GM21528 (cell line): ENCODE measurements around the gene ENO2.
"Not testable (repeated sequence)": the region's sequence is repeated elsewhere in the genome, so short reads cannot be mapped to it uniquely, and the experiment has no call there.

Source experiments
- ATAC-seq: cut with Tn5 transposase; IDR thresholded peaks from one replicate; pipeline ENCODE4 v1.9.1; 2021; ENCODE audit warnings: mild to moderate bottlenecking, moderate library complexity; ENCODE audit not compliant: unreplicated experiment, low FRiP score

Gene ENO2

GRCh38 chr12:6914246-6914946, at the start of gene ENO2:
Gene ENO2 (plus strand): TSS chr12:6914580. CDS start chr12:6915833, 1,253 bp downstream.
- ATAC-seq: peak; percentile 58

- ATAC-seq: not testable (repeated sequence)
Observed at GRCh38 chr12:6865307-6865706, 49.1 kb upstream of the ENO2 start.

GRCh38 chr12:6866163-6866919, 48.0 kb upstream of the ENO2 start:
- no peak for ATAC-seq

DNA sequence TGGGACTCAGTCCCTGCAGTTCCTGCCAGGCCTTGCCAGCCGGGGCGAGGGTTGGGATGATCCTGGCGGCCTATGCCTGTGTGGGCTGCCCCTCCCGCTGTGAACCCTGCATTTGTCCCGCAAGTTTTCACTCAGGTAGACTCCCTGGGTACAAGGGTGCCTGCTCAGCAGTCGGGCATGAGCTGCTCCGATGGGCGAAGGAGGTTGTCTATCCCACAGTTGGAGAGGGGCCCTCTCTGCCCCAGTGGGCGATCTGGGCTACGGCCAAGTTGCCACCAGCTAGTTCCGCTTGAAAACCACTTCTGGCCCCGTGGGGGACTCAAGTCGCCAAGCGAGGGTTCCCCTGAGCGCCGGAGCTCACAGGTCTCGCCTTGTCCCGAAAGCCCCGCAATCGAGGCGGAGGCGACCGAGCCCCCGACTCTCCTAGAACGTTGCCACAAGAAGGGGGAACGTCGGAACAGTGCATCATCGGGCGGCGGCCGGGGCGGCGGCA, 47.4 kb upstream of the ENO2 start:
- peak; percentile 10 for ATAC-seq

DNA sequence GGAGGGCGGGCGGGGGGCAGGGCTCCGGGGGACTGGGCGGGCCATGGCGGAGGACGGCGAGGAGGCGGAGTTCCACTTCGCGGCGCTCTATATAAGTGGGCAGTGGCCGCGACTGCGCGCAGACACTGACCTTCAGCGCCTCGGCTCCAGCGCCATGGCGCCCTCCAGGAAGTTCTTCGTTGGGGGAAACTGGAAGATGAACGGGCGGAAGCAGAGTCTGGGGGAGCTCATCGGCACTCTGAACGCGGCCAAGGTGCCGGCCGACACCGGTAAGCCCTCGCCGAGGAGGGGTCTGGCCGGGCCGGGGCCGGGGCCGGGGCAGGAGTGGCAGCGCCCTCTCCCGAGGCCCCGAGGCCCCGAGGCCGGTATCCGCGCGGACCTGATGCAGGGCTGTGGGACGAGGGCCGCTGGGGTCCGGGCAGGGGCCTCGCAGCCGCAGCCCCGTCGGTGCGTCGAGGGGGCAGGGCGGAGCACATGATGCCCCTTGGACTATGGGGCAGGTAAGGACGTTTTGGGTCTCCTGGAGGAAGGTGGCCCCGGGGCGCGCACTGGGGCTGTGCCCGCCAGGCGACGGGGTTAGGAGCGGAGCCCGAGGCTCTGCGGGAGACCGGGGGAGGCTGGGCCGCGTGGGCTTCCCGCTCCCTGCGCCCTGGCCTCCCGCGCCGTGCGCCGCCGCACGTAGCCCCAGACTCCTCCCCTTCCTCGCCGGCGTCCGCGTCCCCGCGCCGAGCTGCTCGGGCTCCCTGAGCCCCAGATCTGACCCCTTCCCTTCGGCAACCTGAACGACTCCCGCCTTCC, 46.8 kb upstream of the ENO2 start, which contains the start of gene TPI1:
TPI1 (plus strand) TSS at position 119 of the 798 bp plus-strand sequence; CDS start at position 155, 36 bp downstream.
- peak; percentile 46 for ATAC-seq

DNA sequence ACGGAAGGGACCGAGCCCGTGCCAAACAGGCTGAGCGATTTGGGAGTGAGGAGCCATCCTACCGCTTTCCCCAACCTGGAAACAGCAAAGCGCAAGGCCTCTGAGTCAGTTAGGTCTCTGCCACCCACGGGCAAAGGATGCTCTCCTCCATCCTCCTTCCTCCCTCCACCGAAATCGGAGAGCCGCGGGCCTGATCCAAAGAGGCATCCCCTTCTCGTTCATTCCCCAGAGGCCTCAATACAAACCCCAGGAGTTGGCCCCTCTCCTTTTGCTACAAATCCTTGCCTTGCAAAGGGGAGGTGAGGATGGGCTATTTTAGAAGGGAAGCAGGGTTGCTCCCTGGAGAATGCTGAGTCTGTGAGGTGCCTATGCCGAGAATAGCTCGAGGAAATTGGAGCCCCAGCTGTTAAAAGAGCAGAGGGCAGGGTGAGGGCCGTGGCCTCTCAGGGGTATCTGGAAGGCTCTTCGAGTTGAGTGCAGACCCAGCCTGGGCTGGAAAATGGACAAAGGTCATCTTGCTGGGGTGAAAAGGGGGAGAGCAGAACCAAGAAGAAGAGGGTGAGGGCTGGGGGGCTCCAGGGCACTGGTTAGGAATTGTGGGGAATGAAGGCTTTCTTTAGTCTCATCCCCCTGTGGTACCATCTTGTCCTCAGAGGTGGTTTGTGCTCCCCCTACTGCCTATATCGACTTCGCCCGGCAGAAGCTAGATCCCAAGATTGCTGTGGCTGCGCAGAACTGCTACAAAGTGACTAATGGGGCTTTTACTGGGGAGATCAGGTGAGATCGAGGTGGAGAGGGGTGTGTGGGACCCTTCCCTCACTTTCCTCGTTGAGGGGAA, 46.0 kb upstream of the ENO2 start:
- no peak for ATAC-seq

GRCh38 chr12:6869049-6870021, 45.0 kb upstream of the ENO2 start:
- no peak for ATAC-seq

GRCh38 chr12:6870304-6870703, 44.1 kb upstream of the ENO2 start:
- ATAC-seq: not testable (repeated sequence)

DNA sequence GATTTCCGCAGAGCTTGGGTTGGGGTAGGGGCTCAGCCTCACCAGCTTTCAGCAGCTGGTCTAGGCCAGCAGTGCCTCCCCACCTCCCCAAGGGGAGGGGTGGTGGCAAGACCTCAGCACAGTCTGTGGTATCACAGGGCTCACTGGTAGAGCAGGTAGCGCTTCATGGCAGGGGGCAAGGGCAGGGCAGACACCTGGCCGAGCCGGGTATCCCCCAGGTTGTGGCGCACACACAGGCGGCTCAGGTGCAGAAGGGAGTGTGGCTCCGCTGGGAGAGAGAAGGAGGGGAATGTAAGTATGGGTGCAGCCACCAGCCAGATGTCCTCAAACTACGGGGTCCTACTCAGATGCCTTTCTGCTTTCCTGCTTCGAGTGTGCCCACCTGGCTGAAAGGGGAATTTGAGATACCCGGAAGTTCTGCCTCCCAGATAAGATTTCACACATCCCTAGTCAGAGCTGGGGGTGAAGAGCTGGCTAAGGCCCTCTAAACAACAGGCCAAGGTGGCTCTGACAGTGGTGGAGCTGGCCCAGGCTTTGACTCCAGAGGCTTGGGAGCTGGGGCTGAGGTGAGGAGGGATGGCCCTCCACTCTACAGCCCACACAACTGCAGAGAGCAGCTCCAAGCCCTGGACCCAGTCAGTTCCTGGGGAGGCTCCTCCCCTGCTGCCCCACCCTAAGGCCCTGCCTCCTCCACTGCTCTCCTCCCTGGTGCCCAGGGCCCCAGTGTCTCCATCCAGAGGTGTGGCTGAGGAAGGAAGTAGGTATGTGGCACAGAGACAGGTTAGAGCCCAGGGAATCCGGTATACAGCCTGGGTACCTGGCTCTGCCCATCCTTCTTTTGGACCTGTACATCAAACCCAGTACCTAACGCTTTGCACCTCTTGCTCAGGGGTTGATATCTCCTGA, 43.1 kb upstream of the ENO2 start:
- ATAC-seq: no peak

DNA sequence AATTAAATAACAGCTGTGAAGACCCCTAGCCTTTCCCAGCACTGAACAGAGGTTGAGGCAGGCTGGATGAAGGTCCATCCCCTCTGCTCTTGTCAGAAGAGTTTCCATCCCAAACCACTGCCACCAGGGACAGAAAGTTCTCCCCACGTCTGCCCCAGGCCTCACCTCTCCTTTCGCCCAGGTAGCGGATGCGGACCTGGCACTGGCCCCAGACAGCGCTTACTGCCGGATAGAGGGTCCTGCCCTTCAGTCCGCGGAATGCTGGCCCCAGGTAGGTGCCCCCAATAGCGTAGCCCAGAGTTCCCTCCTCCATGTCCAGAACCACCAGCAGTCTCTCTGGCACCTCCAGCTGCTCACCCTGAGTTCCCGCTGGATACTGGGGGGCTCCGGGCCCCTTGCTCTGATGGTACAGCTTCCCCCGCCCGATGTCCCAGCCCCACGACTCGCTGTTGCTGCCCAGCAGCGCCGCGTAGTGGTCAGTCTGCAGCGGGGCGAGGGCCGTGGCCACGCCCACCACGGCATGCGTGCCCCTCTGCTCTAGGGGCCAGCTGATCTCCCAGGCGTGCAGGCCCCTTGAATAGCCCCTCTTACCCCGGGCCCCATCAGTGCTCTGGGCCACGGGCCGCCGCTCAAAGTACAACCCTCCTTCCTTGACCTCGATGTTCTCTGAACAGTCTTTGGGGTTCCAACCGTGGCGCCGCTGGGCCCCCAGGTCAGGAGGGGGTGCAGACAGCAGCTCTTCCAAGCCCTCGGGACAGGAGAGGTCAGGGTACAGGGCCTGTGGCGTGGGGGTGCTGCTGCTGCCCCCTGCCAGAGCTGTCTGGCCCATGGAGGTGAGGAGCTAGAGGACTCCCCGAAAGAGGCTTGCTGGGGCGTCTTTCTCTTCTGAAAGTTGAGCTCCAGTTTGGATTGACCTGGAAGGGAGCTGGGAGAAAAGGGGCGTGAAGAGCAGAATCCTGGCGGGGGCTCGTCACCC, 42.0 kb upstream of the ENO2 start:
- ATAC-seq: no peak

DNA sequence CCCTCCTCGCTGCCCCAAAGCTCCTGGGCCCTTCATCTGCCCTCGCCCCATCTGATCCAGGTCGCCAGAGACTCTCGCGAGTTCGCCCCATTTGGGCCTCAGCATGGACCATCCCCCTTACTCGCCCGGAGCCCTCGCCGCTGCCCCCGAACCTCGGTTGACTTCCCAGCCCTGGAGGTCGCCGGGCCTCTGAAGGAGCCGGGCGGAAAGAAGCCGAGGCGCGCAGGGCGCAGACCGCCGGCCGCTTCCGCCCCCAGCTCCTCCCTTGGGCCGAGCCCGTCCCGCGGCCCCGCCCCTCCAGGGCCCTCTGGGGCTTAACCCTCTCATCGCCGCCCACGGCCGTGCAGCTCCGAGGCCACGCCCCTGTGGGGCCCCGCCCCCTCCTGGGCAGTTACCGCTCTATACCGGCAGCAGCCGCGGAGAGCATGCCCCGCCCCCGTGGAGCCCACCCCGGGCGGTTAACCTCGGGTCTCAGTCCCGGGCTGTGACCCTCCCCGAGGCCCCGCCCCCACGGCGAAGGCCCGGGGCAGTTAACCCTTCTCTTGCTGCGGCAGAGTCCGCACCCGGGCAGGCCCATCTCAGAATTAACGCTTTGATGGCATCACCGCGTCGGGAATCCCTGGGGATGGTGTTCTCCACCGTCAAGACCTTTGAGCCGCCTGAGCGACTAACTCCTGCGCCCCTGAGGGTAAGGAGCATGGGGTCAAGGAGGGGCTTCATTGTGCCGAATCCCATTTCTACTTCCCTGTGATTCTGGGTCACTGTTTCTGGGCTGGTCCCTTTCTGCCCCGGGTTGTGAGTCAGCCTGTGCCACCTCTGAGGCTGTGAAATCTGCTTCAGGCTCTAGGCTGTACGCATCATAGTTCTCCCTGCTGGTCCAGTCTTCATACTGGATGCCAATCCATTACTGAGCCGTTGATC, 41.0 kb upstream of the ENO2 start, which contains the start of gene SPSB2:
SPSB2 (minus strand) TSS at position 210 of the 921 bp plus-strand sequence. CDS start 402 bp downstream, outside the sequence.
- peak; percentile 75 for ATAC-seq

- ATAC-seq: not testable (repeated sequence)
Observed at GRCh38 chr12:6874015-6874368, 40.4 kb upstream of the ENO2 start.

DNA sequence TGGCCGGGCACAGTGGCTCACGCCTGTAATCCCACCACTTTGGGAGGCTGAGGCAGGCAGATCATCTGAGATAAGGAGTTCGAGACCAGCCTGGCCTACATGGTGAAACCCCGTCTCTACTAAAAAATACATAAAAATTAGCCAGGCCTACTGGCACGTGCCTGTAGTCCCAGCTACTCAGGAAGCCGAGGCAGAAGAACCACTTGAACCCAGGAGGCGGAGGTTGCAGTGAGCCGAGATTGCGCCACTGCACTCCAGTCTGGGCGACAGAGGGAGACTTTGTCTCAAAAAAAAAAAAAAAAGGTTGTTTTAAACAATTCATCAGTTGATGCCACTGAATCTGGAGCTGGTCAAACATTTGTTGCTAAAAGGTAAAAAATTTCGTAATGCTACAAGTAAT, 34.6 kb upstream of the ENO2 start:
- not testable (repeated sequence) for ATAC-seq

DNA sequence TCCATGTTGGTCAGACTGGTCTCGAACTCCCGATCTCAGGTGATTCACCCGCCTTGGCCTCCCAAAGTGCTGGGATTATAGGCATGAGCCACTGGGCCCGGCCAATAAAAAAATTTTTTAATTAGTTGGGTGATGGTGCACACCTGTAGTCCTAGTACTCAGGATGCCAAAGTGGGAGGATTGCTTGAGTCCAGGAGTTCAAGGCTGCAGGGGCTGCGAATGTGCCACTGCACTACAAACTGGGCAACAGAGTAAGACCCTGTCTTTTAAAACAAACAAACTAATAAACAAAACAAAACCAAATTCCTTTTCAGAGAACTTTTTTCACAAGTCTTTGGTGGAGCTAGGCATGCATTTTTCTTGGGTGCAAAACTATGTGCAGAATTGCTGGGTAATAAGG, 31.1 kb upstream of the ENO2 start:
- no peak for ATAC-seq

DNA sequence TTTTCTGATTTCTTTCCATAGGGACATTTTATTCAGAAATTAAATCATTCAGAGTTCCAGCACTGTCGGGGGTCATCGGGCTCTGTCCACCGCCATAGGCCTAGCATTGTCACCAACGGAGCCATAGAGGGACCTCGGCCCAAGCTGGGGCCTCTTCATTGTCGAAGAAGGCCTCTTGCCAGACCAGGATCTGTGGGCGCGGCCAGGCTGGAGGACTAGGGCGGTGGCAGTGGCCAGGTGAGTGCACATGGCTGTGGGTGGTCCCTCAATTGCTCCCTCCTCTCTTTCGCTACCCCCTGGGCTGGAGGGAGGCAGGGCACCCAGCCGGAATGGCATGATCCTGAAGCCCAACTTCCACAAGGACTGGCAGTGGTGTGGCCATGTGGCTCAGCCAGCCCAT, 30.7 kb upstream of the ENO2 start:
- no peak for ATAC-seq

GRCh38 chr12:6884539-6884938, 29.8 kb upstream of the ENO2 start:
- ATAC-seq: no peak
